Activated naive CD4-positive, alpha-beta T cell treated with anti-CD3 and anti-CD28 coated beads, Interleukin-2, amount 50 U/mL, for 16 hours (primary cell): ENCODE measurements around the gene IQCK.
"Not testable (repeated sequence)": the region's sequence is repeated elsewhere in the genome, so short reads cannot be mapped to it uniquely, and the experiment has no call there.

Experiments
- DNase-seq: peaks from one replicate; pipeline ENCODE4 v3.0.0-alpha.2; 2020

IQCK gene

DNA sequence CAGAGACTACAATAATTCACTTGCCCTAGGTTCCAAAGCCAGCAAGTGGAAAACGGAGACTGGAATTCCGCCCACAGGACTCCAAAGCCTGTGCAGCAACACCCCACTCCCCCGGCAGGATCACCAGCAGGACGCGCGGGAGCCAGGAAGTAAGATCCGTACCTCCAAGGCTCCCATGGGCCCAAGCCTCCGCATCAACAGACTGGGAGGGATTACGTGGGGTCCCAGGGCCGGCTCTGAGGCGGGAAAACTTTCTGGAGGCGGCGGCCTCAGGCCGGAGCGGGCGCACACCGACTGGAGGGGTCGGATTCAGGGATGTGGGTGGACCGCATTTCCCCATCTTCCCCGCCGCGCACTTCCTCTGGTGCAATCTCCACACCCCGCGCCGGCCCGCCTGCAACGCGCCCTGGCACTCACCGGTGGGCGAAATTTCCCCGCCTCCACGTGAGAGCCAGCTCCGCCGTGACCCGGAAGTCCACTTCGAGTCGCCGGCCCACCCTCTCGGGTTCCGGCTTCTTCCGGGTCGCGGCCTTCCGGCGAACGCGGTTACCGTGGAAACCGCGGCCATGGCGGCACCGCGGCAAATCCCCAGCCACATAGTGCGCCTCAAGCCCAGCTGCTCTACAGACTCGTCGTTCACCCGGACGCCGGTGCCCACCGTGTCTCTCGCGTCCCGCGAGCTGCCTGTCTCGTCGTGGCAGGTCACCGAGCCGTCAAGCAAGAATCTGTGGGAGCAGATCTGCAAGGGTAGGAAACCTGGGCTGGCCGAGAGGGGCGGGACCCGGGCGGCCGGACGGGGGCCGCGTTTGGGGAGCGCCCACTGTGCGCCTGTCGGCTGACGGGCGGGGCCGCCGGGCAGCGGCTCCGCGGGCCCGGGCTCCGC is at the start of gene IQCK, which contains the start of gene KNOP1:
Gene IQCK, plus strand, starts transcription at position 531 of the 883 bp plus-strand sequence. Its CDS starts 36 bp downstream, at position 567.
Gene KNOP1, minus strand, starts transcription at position 487 of the 883 bp plus-strand sequence. CDS start 3,192 bp downstream, outside the sequence.
- DNase-seq: peak; percentile 93

DNA sequence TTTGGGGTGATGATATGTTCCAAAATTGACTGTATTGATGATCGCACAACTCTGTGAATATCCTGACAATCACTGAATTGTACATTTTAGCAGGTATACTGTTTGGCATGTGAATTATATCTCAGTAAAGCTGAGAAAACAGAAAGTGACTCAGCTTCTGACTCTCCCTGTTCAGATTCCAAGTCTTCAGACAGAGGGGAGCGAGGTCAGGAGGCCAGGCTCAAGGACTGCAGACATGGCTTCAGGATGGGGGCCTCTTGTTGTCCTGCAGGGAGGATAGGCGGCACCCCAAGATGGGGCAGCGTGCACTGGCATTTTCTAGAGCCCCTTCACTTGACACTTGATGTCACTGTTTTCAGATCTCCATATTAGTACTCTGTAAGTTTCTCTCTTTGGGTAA is 45.7 kb upstream of the IQCK start:
- no peak for DNase-seq

DNA sequence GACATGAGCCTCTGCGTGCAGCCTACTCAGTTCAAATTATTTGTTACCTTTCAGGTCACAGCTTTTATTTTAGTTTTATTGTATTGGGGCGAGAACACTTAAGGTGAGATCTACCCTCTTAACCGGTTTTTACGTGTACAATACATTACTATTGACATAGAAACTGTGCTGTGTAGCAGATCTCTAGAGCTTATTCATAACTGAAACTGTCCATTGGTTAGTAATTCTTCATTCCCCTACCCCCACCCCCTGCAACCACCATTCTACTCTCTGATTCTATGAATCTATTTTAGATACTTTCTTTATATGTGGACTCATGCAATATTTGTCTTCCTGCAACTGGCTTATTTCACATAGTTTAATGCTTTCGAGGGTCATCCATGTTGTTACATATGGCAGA is 43.6 kb upstream of the IQCK start:
- no peak for DNase-seq

- DNase-seq: no peak
Observed at GRCh38 chr16:19677402-19677801, 40.7 kb upstream of the IQCK start.

DNA sequence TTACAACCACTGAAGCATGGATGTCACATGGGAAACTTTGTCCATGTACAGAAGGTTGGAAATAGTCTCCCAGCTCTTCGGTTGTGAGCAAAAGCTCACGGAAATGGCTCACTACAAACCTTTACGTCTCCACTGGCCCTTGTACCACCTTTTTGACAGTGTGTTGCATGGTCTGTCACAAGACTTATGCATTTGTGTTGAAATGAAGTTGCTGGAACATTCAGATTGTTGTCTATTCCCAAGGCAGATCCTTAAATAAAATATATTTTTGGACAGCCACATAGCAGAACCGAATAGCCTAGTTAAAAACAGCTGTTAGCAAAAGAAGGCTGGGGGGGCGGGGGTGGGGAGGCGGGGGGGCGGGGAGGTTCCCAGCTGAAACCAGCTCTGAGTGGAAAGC is 39.3 kb upstream of the IQCK start:
- DNase-seq: no peak

GRCh38 chr16:19679281-19679680 is 38.8 kb upstream of the IQCK start:
- DNase-seq: not testable (repeated sequence)

GRCh38 chr16:19680881-19681340 is 37.2 kb upstream of the IQCK start:
- DNase-seq: no peak

GRCh38 chr16:19681637-19682036 is 36.4 kb upstream of the IQCK start:
- no peak for DNase-seq

DNA sequence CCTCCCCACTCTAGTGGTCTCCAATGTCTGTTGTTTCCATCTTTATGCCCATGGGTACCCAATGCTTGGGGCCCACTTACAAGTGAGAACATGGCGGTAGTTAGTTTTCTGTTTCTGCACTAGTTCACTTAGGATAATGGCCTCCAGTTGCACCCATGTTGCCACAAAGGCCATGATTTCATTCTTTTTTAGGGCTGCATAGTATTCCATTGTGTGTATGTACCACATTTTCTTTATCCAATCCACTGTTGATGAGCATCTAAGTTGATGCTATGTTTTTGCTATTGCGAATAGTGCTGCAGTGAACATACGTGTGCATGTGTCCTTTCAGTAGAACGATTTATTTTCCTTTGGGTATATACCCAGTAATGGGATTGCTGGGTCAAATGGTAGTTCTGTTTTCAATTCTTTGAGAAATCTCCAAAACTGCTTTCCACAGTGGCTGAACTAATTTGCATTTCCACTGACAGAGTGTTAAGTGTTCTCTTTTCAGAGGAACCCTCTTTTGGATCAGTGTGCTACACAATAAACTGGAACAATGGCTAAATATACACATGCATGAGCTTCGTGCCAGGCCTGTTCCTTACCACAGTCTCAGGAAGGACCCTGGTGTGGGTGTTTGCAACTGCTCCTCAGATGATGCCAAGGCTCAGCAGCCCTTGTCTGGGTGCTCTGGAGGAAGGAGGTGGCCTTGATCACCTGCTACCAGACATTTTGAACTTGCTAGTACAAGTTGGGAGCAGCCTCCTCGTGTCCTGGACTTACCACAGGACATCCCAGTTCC is 34.4 kb upstream of the IQCK start:
- DNase-seq: no peak

GRCh38 chr16:19685176-19685575 is 32.9 kb upstream of the IQCK start:
- DNase-seq: no peak

DNA sequence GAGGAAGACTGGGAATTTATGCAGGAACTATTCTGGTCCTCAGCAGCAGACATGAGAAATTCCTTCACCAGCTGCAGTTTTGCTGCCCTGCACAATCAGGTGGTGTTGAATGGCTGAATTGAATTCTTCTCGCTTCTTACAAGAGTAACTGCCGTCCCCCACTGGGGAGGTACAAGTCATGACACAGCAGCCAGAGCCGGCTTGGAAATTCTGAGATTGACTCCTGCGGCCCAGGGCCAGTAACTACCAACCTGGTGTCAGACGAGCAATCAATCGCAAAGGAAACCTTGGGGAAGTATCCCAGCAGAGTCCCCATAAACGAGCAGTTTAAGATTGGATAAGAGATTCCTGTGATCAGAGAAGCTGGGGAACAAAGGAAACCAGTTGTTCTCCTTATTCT is 30.8 kb upstream of the IQCK start:
- no peak for DNase-seq

GRCh38 chr16:19688396-19689024 is 29.6 kb upstream of the IQCK start:
- no peak for DNase-seq

- no peak for DNase-seq
Observed at GRCh38 chr16:19689342-19689741, 28.7 kb upstream of the IQCK start.

- no peak for DNase-seq
Observed at GRCh38 chr16:19690196-19690595, 27.9 kb upstream of the IQCK start.

GRCh38 chr16:19691161-19691711 is 26.8 kb upstream of the IQCK start:
- DNase-seq: no peak

- no peak for DNase-seq
Observed at GRCh38 chr16:19694989-19695388, 23.1 kb upstream of the IQCK start.

DNA sequence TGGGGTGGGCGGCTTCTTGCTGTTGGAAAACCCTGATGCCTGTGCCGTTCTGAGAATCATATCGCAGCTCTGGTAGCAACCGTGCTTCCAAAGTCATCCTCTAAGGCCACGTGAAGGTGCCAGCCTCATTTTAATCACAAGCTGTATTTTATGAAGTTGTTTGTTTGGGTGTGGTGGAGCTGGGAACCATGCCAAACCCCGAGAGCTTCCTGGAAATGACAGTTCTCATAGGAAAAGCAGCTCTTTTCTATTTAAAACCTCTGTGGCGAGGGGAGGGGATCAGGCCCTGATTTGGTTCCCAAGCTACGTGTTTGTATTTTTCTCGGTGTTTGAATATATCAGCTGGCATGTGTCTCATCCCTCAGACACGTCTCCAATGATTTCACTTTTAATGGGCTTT is 21.7 kb upstream of the IQCK start:
- peak; percentile 39 for DNase-seq

- DNase-seq: no peak
Observed at GRCh38 chr16:19696961-19697360, 21.1 kb upstream of the IQCK start.

- DNase-seq: no peak
Observed at GRCh38 chr16:19697756-19698318, 20.2 kb upstream of the IQCK start.

DNA sequence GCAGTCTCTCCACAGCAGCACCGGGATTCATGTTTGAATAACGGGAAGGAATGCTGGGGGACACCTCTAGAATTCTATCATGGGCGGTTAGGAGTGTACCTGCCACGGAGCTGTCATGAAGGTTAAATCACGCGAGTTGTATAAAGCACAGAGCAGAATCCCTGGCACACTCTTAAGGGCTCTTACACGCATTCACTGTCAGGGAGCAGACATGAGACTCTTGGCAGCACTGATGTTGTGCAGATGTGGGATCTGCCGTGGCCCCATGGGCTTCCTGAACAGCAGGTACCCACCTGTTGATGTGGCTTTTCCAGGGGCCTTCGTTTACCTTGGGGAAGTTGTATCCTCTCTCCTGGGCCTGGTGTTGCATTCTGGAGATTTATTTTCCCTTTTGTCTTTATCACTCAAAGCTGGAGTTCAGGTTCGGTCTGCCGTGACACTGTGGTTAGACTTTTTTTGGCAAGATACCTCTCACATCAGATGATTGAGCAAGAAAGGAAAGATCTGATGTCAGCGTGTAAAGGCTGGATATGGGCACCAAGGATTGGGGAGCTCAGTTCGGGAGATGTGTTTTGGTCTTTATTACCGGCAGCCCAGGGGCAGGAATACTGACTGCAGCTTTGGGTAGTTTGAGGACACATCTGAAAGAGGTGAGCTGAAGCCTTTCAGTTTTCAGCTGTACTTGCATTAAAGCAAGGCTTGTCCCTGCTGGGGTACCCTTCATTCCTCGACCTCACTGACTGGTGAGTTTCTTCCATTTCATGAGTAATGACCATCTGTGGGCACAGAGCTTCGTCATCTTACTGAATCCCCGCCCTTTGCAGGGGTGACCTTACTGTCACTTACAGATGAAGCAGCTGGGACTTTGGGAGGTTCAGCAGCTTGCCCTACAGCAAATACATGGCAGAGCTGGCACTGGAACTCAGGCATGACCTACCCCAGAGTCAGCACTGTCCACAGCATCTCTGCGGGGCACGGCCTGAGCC is 19.3 kb upstream of the IQCK start:
- DNase-seq: no peak

DNA sequence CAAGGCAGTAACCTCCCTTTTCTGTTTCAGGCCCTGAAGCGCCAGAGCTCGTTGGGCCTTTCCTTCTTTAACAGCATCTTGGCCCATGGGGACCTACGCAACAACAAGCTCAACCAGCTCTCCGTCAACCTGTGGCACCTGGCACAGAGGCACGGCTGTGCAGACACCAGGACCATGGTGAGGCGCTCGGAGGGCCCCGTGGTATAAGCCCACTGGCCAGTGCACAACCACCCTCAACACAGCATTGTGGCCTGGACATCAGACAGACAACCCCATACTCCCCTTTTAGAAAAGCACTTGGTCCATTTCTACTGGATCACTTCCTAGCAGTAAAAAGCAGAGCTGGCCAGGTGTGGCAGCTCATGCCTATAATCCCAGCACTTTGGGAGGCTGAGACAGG is 18.6 kb upstream of the IQCK start:
- no peak for DNase-seq
